HK-2 (cell line): ENCODE data around the gene CFAP206.
"Not testable (repeated sequence)": the region's sequence is repeated elsewhere in the genome, so short reads cannot be mapped to it uniquely, and the experiment has no call there.

ENCODE experiments used
- DNase-seq: peaks from one replicate; pipeline ENCODE4 v3.0.0-alpha.2; 2018; ENCODE audit not compliant: unreplicated experiment

CFAP206 gene

DNA sequence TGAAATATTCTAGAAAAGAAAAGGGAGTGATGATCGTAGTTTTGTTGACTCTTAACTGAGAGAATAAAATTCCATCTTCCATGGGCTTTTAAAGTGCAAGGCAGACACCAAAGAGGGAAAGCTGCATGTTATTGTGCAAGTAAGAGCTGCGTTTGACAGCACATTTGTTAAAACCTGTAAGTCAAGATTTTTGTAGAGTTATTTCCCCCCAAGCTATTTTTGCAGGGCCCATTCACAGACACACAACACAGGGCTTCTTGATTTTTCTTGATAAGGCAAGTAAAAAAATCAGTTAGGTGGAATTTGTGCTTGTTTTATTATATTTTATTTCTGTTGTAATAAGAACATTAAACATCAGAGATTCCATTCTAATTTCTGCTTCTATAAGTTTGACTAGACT lies 13.8 kb downstream of the CFAP206 start:
- no peak for DNase-seq

DNA sequence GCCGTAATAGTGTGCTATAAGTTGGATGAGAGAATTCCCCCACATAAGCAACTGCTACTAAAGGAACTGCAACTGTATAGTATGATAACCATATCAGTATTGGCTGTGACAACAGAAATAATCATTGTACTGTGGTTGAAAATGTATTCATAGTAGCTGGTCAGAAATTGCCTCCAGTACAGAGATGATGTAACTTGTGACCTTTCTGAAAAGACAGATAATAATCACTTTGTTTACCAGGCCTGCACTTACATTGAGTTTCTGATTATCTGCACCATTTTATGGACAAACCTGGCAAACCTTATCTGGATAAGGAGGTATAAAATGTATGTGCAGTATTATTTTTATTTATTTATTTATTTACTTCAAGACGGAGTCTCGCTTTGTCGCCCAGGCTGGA lies 19.0 kb downstream of the CFAP206 start:
- no peak for DNase-seq

DNA sequence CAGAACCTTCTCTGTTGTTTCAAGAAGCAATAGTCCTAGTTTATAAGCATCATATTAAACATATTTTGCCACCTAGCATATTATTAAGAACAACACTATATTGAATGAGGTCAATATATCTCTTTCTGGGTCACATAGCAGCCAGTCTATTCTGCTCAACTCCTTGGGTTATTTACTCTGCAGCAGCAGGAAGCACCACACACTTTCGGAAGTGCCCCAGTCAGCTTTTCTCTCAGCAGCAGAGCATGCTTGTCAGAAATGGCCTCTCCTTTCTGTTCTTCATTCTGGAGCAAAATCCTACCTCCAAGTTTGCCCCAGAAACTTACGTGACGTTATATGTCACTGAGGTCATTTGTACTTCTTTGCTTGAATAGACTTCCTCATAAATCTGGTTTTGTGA lies 22.7 kb downstream of the CFAP206 start:
- DNase-seq, result no peak

DNA sequence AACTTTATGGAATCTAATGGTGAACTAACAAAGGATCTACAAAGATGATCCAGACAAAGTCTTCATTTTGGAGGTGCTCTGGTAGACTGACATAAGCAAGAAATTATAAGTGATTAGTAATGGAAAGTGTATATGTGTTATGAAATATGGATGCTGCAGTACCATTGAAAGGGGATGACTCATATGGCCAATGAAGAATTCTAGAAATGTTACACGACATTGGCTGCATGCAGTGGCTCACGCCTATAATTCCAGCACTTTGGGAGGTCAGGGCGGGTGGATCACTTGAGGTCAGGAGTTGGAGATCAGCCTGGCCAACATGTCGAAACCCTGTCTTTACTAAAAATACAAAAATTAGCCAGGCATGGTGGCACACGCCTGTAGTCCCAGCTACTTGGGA lies 23.5 kb downstream of the CFAP206 start:
- no peak for DNase-seq

DNA sequence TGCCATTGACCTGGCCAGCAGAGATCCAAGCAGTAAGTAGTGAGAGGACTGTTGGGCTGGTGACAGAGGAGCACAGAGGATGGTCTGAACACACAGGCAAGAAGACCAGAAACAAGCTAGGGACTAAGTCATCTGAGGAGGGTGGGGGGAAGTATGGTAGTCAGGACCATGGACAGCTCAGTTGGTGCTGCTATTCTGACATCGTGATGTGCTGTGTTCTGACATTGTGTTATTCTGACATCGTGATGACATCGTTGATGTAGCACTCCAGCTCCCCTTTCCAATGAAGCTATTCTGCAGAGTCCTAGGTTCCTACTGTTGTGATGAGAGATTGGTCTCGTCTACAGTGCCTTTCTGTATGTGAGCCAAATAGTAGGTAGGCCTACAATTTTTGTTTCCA lies 28.7 kb downstream of the CFAP206 start:
- DNase-seq, result peak; percentile 42

DNA sequence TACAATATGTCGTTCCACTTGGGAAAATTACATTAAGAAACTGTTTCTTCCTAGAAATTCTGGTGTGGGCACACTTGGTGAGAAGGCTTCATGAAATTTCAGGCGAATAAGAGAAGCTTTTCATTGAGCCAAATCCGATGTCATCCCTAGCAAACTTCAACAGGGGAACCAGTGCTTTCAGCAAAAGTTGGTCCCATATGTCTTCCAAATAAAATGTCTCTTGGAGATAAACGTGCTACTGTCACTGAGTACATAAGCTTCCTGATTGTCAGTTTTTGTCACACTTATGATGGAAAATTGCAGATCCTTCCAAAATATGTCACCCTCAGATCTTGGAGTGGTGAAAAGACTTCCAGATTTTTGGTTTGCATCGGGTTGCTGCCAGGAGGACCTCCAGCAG lies 33.9 kb downstream of the CFAP206 start:
- no peak for DNase-seq

DNA sequence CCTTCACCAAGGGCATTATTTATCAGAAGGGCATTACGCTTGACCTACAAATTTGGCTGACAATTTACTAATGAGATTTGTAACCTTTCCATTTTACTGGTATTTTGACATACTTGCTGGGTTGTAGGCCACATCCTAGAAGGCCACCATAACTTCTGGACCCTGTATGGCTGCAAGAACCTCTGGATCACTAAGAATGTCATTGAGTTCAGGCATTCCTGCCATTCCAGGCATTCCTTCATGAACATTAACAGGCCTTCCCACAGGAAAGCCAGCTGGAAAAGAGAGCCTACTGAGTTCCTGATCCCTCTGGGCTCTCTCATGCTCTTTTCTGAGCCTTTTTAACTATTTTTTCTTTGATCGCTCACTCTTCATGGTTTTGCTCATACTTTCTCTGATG lies 36.6 kb downstream of the CFAP206 start:
- DNase-seq, result peak; percentile 14

DNA sequence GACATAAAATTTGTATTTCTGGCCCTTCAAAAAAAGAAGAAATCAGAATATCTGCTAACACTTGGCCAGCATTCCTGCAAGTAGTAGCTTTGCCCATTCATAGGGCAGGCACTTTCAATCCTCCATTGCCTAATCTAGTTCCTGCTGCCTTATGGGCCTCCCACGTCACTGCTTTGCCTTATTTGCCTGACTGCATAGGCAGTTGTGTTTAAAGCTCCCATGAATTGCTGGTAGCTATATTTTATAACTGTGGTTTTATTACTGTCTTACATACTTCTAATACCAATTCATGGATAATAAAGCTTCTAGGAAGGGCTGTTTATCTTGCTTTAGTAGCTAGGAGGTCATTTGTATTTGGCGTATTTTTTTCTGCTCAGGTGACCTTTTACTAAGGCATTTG lies 57.3 kb downstream of the CFAP206 start:
- no peak for DNase-seq

DNA sequence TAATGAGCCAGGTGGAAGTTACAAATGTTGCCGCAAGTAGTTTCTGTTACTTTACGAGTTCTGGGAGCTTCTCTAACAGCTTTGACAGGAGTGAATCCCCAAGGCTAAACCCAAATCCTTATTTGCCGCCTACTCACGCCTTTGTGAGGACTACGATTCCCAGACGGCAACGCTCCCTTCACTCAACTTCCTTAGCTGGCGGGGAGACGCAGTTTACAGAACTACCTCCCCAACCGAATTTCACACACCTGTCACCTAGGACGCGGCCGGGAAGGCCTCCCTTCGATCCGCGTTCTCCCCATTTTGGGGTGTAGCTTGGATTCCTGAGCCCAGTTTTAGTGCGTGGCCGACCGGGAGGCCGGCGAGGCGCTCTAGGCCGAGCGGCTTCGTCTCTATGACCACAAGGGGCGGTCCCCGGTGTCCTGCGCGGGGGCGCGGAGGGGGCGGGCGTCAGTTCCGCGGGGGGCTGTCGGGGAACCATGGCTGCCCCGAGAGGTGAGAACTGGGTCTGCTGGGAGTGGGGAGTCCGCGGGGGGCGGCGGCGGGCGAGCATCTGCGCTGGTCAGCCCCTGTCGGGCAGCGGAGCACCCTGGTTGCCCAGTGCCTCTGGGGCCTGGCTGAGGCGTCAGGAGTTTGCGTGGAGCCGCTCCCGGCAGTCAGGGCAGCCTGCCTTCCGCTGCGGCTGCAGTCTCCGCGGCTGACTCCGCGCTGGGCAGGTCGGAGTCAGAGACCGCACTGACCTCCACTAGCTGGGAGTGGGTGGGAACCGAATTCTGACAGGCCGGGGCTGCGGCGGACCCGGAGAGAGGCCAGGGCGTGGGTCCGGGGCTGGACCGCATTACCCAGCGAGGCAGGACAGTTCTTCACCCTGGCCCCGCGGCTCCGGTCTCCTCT lies 65.0 kb downstream of the CFAP206 start, which contains the start of gene SLC35A1:
Gene SLC35A1 (plus strand): TSS at position 450 of the 894 bp plus-strand sequence. CDS start 30 bp downstream, at position 480.
- DNase-seq, result peak; percentile 88

DNA sequence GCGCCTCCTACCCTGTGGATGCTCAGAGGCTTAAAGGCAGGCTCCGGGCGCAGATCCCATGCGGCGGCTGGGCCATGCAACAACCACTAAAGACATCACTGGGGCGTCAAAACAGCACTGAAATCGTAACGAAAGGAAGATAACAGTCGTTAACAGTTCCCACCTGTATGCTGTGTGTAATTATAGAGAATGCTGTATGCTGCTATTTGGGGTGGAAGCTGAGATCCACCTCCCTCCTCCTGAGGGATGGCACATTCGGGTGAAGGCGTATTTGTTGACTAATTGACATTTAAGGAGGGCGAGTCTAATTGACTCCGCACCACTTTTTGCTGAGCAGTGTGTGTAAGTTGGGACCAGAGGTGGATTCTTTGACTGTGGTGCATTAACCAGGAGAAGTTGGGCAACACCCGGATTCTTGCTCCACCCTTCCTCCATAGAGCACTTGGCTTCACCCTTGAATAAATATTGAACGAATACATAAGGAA lies 65.7 kb downstream of the CFAP206 start:
- peak; percentile 18 for DNase-seq

DNA sequence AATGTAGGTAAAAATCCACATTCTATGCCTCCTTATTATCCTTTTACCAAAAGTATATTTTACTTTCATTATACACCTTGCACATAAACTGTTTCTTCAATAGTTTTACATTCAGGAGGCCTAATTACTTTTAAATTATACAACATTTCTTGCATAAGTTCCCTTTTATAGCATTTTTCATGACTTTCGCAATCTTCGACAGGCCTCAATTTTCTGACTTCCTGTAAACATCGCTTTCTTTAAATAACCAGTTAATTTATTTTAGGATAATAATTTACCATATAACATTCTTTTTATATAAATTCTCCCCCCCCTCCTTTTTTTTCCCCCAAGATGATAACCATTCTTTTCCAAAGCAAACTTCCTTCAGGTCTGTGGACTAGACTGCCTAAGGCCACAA lies 74.2 kb downstream of the CFAP206 start:
- DNase-seq, result no peak

DNA sequence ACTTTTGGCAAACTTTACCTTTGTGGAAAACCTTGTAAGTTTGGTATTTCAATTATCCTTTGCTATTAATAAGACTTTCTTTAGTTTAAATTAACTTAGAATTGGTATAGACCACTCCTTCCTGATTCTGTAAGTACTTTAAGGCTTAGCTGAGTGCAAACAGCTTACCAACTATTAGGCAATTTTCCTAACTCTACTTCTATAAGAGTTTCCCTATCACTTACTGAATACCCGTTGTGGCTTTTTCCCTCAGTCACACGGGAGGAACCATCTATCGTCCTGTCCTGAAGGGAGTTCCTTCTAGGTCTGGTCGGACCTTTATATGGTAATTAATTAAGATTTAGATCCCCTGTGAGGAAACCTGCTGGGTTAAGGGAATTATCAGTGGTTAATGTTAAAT lies 74.6 kb downstream of the CFAP206 start:
- no peak for DNase-seq

DNA sequence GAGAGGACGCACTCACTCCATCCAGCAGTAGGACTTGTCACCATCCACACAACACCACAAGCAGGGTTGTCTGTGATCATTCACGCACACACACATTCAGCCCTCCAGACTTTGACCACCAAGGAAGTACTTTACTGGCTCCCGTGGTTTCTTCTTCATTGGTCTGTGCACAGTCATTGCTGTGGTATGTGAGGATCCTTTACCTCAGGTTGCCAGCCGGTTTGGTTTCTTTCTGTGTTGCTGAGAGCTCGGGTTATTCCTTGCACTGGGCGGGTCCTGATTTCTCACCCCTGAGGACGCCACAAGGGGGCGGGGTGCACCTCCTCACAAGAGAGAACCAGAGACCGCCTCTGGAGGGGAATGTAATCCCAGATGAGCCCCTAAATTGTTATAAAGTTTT lies 76.2 kb downstream of the CFAP206 start:
- peak; percentile 47 for DNase-seq

DNA sequence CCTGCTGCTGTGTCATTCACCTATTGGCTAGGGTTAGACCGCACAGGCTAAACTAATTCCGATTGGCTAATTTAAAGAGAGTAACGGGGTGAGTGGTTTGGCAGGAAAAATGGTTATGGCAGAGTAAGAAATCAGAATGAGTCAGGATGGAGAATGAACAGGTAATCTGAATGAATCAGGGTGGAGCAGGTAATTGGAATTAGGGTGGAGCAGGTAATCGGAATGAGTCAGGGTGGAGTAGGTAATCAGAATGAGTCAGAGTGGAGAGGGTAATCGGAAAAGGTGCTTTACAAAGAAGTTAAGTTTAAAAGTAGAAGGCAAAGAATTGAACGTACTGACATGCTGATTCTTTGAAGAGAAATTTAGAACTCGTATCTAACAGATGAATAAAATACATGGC lies 76.7 kb downstream of the CFAP206 start:
- no peak for DNase-seq

DNA sequence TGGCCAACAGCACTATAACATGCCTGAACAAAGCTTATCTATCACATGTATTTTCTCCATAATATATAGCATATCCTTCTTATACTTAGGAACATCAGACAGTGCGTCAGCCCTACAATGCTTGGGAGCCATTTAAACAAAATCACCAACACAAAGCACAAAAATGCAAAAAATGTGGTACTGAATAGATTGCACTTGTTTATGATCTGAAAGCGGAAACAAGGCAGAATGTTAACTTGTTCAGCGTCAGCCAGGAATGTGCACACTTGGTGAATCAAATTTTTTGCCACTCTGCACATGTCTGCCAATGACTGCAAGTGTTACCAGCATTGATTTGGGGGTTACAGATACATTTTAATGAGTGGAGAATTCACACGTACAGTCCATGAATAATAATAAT lies 79.8 kb downstream of the CFAP206 start:
- no peak for DNase-seq

DNA sequence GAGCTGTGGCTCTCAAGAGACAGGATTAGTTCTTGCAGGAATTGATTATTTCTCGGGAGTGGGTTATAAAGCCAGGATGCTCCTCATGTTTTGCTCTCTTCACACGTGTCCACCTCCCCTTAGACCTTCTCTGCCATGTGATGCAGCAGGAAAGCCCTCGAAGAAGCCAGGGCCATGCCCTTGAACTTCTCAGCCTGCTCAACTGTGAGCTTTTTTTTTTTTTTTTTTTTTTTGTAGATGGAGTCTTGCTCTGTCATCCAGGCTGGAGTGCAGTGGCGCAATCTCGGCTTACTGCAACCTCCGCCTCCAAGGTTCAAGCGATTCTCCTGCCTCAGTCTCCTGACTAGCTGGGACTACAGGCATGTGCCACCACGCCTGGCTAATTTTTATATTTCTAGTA lies 81.6 kb downstream of the CFAP206 start:
- not testable (repeated sequence) for DNase-seq

DNA sequence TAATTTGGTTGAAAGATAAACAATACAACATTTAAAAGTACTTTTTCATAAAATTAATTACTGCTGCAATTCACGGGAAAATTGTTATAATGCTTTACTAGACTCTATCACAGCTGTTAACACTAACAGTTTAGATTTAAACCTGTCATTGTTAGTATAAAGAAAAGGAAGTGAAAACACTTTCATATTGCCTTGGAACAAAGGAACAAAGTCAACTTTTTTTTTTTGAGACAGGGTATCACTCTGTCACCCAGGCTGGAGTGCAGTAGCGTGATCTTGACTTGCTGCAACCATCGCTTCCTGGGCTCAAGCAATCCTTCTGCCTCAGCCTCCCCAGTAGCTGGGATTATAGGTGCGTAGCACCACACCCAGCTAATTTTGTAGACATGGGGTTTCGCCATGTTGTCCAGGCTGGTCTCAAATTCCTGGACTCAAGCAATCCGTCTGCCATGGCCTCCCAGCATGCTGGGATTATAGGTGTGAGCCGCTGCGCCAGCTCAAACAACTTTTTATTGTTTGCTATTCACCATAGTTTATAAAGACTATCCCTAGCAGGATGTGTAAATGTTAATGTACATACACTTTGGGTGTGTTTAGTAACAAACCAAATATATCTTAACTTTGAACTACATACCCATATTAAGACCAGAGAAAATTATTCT lies 87.1 kb downstream of the CFAP206 start:
- no peak for DNase-seq

DNA sequence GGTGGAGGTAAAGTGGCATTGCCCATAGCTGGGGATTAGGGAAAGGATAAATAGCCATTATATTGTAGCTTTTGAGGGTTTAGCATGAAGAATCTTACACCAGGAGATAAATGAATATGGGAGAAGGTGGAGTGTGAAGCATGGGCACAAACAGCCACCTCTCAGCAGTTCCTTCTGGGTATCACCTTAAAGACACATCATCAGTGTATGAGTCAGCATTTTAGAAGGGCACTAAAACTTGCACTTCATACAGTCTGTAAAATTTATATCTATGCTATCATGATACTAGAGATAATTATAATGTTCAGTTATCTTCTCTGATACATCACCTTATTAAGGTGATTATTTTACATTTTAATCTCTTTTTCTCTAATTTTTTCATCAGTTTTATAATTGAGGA lies 90.3 kb downstream of the CFAP206 start:
- DNase-seq, result no peak

DNA sequence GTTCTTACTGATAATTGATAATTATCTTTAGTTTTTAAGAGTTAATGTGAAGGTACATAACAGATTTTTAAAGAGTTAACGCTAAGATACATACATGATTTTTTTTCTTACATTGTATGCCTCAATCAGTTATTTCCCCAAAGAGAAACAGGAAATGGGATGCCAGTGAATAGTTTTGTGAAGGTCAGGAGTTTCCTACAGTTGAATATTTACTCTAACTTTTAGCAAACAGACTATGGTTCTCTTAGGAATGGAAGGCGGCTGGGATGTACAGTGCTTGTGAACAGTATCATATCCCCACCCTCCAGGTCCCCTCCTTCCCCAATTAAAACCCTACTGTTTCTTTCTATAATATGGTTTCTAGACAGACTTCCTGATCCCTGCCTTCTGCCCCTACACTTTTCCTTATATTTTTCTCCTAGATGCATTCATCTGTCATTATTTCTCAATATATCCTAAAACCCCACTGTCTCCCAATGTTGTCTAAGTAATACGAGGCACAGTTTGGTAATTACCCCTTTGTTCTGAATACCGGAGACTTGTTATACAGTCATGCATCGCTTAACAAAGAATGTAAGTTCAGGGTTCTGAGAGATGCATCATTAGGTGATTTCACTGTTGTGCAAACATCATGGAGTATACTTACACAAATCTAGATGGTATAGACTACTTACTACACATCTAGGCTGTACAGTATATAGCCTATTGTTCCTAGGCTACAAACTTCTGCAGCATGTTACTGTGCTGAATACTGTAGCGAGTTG lies 94.2 kb downstream of the CFAP206 start:
- DNase-seq, result no peak

DNA sequence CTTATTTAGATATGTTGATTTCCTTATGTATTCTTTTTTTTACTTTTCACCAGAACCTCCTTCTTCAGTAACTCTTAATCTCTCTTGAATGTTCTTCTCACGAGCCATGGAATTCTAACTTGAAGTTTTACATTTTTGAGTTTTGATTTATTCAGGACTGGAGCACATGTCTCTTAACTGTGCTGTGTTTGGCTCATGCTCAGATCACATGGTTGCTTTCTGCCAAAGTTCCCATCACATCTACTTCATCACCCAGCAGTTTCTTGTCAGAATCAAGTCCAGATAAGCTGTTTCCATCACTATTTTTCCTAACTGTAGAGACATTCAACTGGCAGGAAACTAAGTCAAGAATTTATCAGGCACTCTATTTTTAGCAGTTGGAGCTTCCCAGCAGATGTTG lies 96.7 kb downstream of the CFAP206 start:
- DNase-seq, result no peak
